ENCODE results near the gene MAGI1.

- TF ChIP-seq RARB (CRISPR knock-in tag; IDR thresholded peaks at IDR 0.05) (no peak), CSDC2 (CRISPR knock-in tag; IDR thresholded peaks at IDR 0.05) (no peak), CSRNP3 (CRISPR knock-in tag; IDR thresholded peaks at IDR 0.05) (no peak), ESRRG (CRISPR knock-in tag; IDR thresholded peaks at IDR 0.05) (no peak), CREB5 (CRISPR knock-in tag; IDR thresholded peaks at IDR 0.05; ENCODE audit: low read depth) (no peak), PATZ1 (CRISPR knock-in tag; IDR thresholded peaks at IDR 0.05; ENCODE audit: borderline replicate concordance) (no peak), ZNF70 (CRISPR knock-in tag; IDR thresholded peaks at IDR 0.05) (no peak)
These were observed 661.1 kb downstream of the MAGI1 start for GRCh38 chr3:65377637-65378036.
